ENCODE data around the gene FLAD1.

The FLAD1 gene

GRCh38 chr1:154961207-154962155, 21.7 kb upstream of the FLAD1 start, which contains the start of gene PYGO2:
Gene PYGO2 (minus strand): TSS chr1:154961782. CDS start chr1:154961576, 206 bp downstream.
- Histone ChIP-seq H3K27me3 (ENCODE audit: insufficient read depth, low read length, poor library complexity, severe bottlenecking) (no peaks in the 10 kb centered on the region), H3K9ac (ENCODE audit: low read depth, low read length, poor library complexity, severe bottlenecking) (peak within 1 kb of the TSS; percentile 93), H2AFZ (ENCODE audit: low read length) (peak within 1 kb of the TSS; percentile 80), H3K4me3 (ENCODE audit: low read length, poor library complexity, severe bottlenecking) (peak within 1 kb of the TSS; percentile 92), H3K9me3 (ENCODE audit: insufficient read depth, low read depth, low read length) (no peaks in the 10 kb centered on the region), H3K4me1 (ENCODE audit: insufficient read depth, low read length, poor library complexity, severe bottlenecking) (peaks cover 28% of the 10 kb centered on the region), H4K20me1 (ENCODE audit: insufficient read depth, low read length, poor library complexity, severe bottlenecking) (peaks cover 19% of the 10 kb centered on the region), H3K36me3 (ENCODE audit: insufficient read depth, low read length) (peaks cover 24% of the 10 kb centered on the region; the same call in 1 of the 2 replicates), H3K79me2 (ENCODE audit: insufficient read depth, low read length) (peaks cover 66% of the 10 kb centered on the region), H3K4me2 (ENCODE audit: low read depth, low read length, poor library complexity, severe bottlenecking) (peak within 1 kb of the TSS; percentile 96), H3K9me2 (replicated peaks; ENCODE audit: low read depth, low read length) (no peaks in the 10 kb centered on the region), H3F3A (ENCODE audit: low read depth) (no peaks in the 10 kb centered on the region; the same call in 1 of the 2 replicates)
- TF ChIP-seq CTCF (conservative IDR thresholded peaks at IDR 0.05; ENCODE audit: low read length), result peak; percentile 66
- no peak for TF ChIP-seq EZH2phosphoT487 (IDR thresholded peaks at IDR 0.05; ENCODE audit: borderline replicate concordance)

GRCh38 chr1:154962156-154962749, 20.9 kb upstream of the FLAD1 start:
- Histone ChIP-seq H3K27me3 (ENCODE audit: insufficient read depth, low read length, poor library complexity, severe bottlenecking) (no peaks in the 10 kb centered on the region), H3K79me2 (ENCODE audit: insufficient read depth, low read length) (peaks cover 59% of the 10 kb centered on the region), H3K9me2 (replicated peaks; ENCODE audit: low read depth, low read length) (no peaks in the 10 kb centered on the region), H3K4me3 (ENCODE audit: low read length, poor library complexity, severe bottlenecking) (peak overlapping the region; percentile 92), H2AFZ (ENCODE audit: low read length) (peak overlapping the region; percentile 80; the same call in 1 of the 2 replicates), H3F3A (ENCODE audit: low read depth) (no peaks in the 10 kb centered on the region; the same call in 1 of the 2 replicates), H3K4me1 (ENCODE audit: insufficient read depth, low read length, poor library complexity, severe bottlenecking) (peaks cover 22% of the 10 kb centered on the region), H3K36me3 (ENCODE audit: insufficient read depth, low read length) (peaks cover 27% of the 10 kb centered on the region; the same call in 1 of the 2 replicates), H4K20me1 (ENCODE audit: insufficient read depth, low read length, poor library complexity, severe bottlenecking) (peaks cover 19% of the 10 kb centered on the region), H3K9ac (ENCODE audit: low read depth, low read length, poor library complexity, severe bottlenecking) (peak overlapping the region; percentile 93), H3K4me2 (ENCODE audit: low read depth, low read length, poor library complexity, severe bottlenecking) (peak overlapping the region; percentile 96), H3K9me3 (ENCODE audit: insufficient read depth, low read depth, low read length) (no peaks in the 10 kb centered on the region)
- TF ChIP-seq EZH2phosphoT487 (IDR thresholded peaks at IDR 0.05; ENCODE audit: borderline replicate concordance) (no peak), CTCF (conservative IDR thresholded peaks at IDR 0.05; ENCODE audit: low read length) (no peak)

- Histone ChIP-seq H3K27me3 (ENCODE audit: insufficient read depth, low read length, poor library complexity, severe bottlenecking) (no peaks in the 10 kb centered on the region), H3K4me3 (ENCODE audit: low read length, poor library complexity, severe bottlenecking) (peak overlapping the region; percentile 92), H2AFZ (ENCODE audit: low read length) (no peak overlapping the region), H3K9ac (ENCODE audit: low read depth, low read length, poor library complexity, severe bottlenecking) (peak overlapping the region; percentile 93), H3K36me3 (ENCODE audit: insufficient read depth, low read length) (peaks cover 33% of the 10 kb centered on the region; the same call in 1 of the 2 replicates), H3K9me3 (ENCODE audit: insufficient read depth, low read depth, low read length) (no peaks in the 10 kb centered on the region), H4K20me1 (ENCODE audit: insufficient read depth, low read length, poor library complexity, severe bottlenecking) (peaks cover 19% of the 10 kb centered on the region), H3K9me2 (replicated peaks; ENCODE audit: low read depth, low read length) (no peaks in the 10 kb centered on the region), H3K4me1 (ENCODE audit: insufficient read depth, low read length, poor library complexity, severe bottlenecking) (peaks cover 22% of the 10 kb centered on the region), H3K4me2 (ENCODE audit: low read depth, low read length, poor library complexity, severe bottlenecking) (peak overlapping the region; percentile 96), H3F3A (ENCODE audit: low read depth) (no peaks in the 10 kb centered on the region; the same call in 1 of the 2 replicates), H3K79me2 (ENCODE audit: insufficient read depth, low read length) (peaks cover 54% of the 10 kb centered on the region)
- TF ChIP-seq EZH2phosphoT487 (IDR thresholded peaks at IDR 0.05; ENCODE audit: borderline replicate concordance) (no peak), CTCF (conservative IDR thresholded peaks at IDR 0.05; ENCODE audit: low read length) (no peak)
Observed at GRCh38 chr1:154962795-154963330, 20.3 kb upstream of the FLAD1 start.
